ENCODE data around the gene CCDC186.

GRCh38 chr10:114173603-114173920, 441 bp downstream of the CCDC186 start:
- TF ChIP-seq CTCF (IDR thresholded peaks at IDR 0.05) (no peak), SIN3A (IDR thresholded peaks at IDR 0.05; ENCODE audit: borderline replicate concordance, insufficient read depth, low read depth, low read length) (no peak), REST (IDR thresholded peaks at IDR 0.05; ENCODE audit: insufficient read depth in 1 of 2, low read depth in 2 of 2, low read length in 1 of 2) (no peak), POLR2AphosphoS5 (IDR thresholded peaks at IDR 0.05; ENCODE audit: low read depth, low read length) (no peak)

Measured in Panc1 (cell line).